ENCODE measurements around the gene WT1. TPM values are rescaled to one million over a fixed set of nuclear protein-coding genes. Genes with fewer than 3 reads are reported as not detected.

The WT1 gene
- total and polyA plus RNA-seq, 2 of the 4 experiments (the other 2 are of a cell fraction) = not detected

DNA sequence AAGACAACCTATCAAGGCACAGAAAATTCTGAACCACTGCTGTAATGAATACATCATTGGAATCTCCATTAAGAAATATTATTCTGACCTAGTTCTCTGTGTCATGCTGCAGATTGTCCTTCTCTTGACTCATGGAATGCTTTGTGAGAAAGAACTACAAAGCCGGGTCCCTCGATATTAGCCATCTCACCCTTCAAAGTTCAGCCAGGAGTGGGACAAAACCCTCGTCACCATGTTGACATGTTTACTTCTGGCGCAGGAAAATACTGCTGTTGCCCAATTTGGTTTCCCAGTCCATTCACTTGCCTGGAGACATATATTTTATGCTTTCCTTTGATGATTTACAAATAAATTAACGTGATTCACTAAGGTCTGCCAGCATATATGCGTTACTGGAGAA lies 10.9 kb upstream of the WT1 start:
- no peaks in the 10 kb centered on the region for H3K79me1 ChIP-seq (ENCODE audit: low read depth in 1 of 2, low read length in 2 of 2)
- H3K27me3 ChIP-seq (ENCODE audit: control insufficient read depth, insufficient read depth, low read length) = peaks cover 6% of the 10 kb centered on the region; the same call in 1 of the 2 replicates
- no peak overlapping the region for H3K14ac ChIP-seq (replicated peaks; ENCODE audit: low read depth, low read length)
- H3K18ac ChIP-seq (ENCODE audit: low read depth, low read length) = no peak overlapping the region
- DNase-seq (no peak), ATAC-seq (ENCODE audit: low read depth) (no peak)
- no peak overlapping the region for H3K4ac ChIP-seq (ENCODE audit: low read depth, low read length)
- no peak overlapping the region for H2AK5ac ChIP-seq (ENCODE audit: low read depth, low read length)
- in situ Hi-C loops (cut with MboI; ENCODE audit: low sequenced_read_pairs) = no loop called here
- H2AK9ac ChIP-seq (replicated peaks; ENCODE audit: low read depth, low read length, poor library complexity) = no peak overlapping the region
- no peak overlapping the region for H3K27ac ChIP-seq (ENCODE audit: insufficient read depth, low read length)
- H2BK20ac ChIP-seq (ENCODE audit: low read depth, low read length) = no peak overlapping the region
- H2BK120ac ChIP-seq (ENCODE audit: low read depth, low read length) = no peak overlapping the region
- no peak overlapping the region for H2BK5ac ChIP-seq (ENCODE audit: low read depth, low read length, poor library complexity, severe bottlenecking)
- intact Hi-C loops (cut with micrococcal nuclease) = no loop called here
- H4K20me1 ChIP-seq (ENCODE audit: insufficient read depth, low read length) = no peaks in the 10 kb centered on the region
- no peak overlapping the region for H3K9ac ChIP-seq (ENCODE audit: low read depth, low read length)
- TF ChIP-seq MXI1 (IDR thresholded peaks at IDR 0.05; ENCODE audit: borderline replicate concordance, low read depth, low read length) (no peak), FOS (IDR thresholded peaks at IDR 0.05; ENCODE audit: low read depth, low read length) (no peak), USF2 (IDR thresholded peaks at IDR 0.05; ENCODE audit: low read depth, low read length) (no peak), RAD21 (IDR thresholded peaks at IDR 0.05; ENCODE audit: low read length) (no peak), BHLHE40 (IDR thresholded peaks at IDR 0.05; ENCODE audit: low read depth, low read length) (no peak)
- ChIA-PET CTCF (no interaction called here), POLR2A (ENCODE audit: unreplicated experiment) (no interaction called here)
- no peak overlapping the region for H2AFZ ChIP-seq (replicated peaks; ENCODE audit: low read length, poor library complexity)
- H3K9me3 ChIP-seq (ENCODE audit: control insufficient read depth, insufficient read depth, low read length) = no peaks in the 10 kb centered on the region
- dilution Hi-C loops (cut with HindIII; ENCODE audit: low sequenced_read_pairs, unreplicated experiment) = no loop called here
- no peak overlapping the region for H3K4me3 ChIP-seq (ENCODE audit: insufficient read depth, low read depth, low read length)
- no peak overlapping the region for H2BK15ac ChIP-seq (ENCODE audit: low read depth, low read length)
- no peaks in the 10 kb centered on the region for H3K36me3 ChIP-seq (ENCODE audit: control insufficient read depth, insufficient read depth, low read length)
- no peak overlapping the region for H3K4me2 ChIP-seq (ENCODE audit: low read depth, low read length)
- no peak overlapping the region for H3K23ac ChIP-seq (ENCODE audit: low read depth, low read length)
- no peak overlapping the region for H4K91ac ChIP-seq (ENCODE audit: insufficient read depth, low read depth, low read length)
- no peak overlapping the region for H4K5ac ChIP-seq (ENCODE audit: low read depth, low read length)
- no peaks in the 10 kb centered on the region for H3K9me1 ChIP-seq (ENCODE audit: insufficient read depth, low read length)
- no peaks in the 10 kb centered on the region for H3K4me1 ChIP-seq (ENCODE audit: control insufficient read depth, insufficient read depth, low read length)
- WGBS, 2 experiments (ENCODE audit: extremely low coverage in 2 of 2, insufficient read length in 1 of 2) = 30% methylated on average over 2 of the region's 6 CpGs; no CpG with 5 or more reads in 1 of the 2 experiments
- H4K8ac ChIP-seq (ENCODE audit: low read depth in 2 of 2, low read length in 2 of 2) = no peak overlapping the region
- no peak overlapping the region for H3K56ac ChIP-seq (ENCODE audit: extremely low read depth, insufficient read depth, low read length)
- BruUV-seq (replicated peaks) = no TSS peak
